NK-92 (cell line): ENCODE data around the gene ZNF862.
"Not testable (repeated sequence)": the region's sequence is repeated elsewhere in the genome, so short reads cannot be mapped to it uniquely, and the experiment has no call there.

Experiments
- DNase-seq: peaks from one replicate; lab custom pipeline; 2025; ENCODE audit not compliant: unreplicated experiment; lab: John Stamatoyannopoulos, UW

Gene ZNF862

DNA sequence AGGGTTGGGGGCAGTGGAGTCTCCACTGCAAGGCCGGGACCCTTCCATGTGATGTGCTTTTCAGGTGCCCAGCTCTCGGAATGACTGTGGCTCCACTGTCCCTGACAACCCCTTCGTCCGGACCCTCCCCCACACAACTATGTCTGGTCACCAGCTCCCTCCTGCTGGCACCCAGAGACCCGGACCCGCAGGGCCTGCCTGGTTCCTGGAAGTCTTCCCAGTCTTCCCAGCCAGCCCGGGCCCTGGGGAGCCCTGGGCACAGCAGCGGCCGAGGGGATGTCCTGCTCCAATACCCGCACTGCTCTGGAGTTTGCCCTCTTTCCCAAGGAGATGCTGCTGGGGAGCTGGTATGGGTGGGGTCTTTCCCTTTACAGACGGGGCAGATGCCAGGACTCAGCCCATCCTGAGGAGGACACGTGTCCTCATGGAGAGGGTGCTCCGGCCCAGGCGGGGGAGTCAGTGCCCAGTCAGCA lies 41.1 kb downstream of the ZNF862 start:
- no peak for DNase-seq

DNA sequence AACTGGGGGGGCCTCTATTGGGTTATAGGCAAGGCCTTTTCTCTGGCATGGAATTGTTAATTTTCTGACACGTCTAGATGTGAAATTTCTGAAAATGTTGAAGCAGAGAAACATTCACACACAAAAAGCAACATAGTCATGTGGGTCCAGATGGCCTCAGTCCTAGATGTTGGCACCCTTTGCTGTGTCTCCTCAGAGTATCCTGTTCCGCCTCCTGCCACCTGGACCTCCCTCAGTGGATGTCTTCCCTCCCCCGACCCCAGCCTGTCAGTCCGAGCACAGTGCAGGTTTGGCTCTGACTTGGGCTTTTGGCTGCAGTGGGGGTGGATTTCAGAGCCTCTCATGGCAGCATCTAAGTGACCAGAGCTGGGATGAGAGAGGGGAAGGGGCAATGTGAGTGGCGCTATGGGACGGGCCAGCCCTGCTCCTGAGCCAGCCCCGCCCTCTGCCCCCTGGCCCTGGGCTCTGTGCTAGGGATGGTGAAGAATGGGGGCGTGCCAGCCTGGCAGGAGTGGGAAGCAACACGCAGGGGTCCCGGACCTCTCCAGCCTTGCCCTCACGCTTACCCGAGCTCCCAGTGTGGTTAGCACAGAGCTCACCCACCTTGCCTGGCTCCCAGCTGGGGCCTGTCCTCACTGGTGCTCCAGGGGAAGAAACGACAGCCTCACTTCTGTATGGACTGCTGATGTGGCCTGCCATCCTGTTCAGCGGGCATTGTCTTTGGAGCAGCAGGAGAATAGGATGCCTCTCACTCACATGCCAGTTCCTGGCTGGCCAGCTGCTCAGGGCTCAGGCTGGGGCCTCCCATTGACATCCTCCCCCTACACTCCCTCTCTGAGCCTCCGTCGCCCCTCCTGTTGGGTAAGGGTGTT lies 41.8 kb downstream of the ZNF862 start:
- DNase-seq = no peak

DNA sequence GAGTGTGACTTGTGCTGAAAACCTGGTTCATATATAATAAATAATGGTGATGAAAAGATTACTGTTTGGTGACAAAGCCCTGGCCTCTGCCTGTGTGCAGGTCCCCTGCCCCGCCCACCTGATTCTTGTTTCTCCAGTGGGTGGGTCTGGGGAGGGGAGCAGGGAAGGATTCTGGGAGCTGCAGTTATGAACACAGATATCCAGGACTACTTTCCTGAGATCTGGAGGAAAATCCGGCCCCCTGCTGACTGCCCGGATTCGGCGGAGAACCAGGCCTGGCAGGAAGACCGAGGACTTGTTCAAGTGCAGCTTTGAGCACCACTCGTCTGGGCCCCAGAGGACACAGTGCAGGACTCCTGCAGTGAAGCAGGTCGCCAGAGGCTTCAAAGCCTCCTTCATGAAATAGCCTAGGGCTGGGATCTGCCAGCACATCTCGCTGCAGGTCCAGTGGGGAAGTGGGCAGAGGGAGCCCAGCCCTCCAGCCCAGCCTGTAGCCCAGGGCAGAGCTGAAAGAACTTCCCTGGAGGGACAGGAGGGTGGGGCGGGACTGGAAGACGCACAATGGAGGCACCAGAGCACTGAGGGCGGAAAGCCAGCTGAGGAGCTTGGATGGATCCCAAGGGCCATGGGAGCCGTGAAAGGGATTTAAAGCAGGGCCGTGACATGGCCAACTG lies 42.6 kb downstream of the ZNF862 start:
- DNase-seq = no peak

DNA sequence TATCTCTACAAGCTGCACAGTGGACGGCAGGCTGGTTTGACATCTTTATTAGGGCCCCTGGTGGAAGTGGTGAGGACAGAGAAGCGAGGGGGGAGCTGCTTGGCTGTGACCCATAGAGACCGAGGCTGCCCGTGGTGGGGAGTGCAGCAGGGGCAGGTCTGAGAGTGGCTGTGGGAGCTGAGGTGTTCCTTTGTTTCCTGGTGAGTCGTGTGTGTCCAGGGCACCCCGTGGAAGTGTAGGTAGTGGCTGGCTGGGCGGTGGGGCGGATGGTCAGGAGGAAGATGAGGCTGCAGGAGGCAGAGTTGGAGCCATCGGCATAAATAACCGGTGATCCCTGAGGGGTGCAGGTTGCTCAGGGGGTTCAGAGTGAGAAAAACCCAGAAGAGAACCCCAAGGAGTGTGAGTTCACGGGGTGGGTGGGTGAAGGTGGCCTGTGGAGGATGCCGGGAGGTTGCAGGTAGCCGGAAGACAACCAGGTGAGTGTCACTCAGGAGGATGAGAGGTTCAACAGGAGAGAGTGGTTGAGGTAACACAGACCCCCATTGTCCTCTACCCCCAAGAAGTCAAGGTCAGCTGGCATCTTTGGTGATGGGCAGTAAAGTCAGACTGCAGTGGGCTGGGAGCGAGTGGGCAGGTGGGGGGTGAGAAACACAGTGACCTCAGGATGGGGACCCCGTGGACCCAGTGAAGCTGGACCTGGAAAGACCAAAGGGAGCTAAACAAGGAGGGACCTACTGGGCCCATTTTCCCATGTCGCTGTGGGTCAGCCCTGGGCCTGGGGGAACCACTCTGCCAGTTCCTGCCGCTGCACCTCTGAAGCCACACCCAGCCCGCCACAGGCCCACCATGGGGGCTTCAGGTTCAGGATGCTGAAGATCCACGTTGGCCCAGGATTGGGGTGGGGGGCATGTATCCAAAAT lies 43.4 kb downstream of the ZNF862 start:
- no peak for DNase-seq

DNA sequence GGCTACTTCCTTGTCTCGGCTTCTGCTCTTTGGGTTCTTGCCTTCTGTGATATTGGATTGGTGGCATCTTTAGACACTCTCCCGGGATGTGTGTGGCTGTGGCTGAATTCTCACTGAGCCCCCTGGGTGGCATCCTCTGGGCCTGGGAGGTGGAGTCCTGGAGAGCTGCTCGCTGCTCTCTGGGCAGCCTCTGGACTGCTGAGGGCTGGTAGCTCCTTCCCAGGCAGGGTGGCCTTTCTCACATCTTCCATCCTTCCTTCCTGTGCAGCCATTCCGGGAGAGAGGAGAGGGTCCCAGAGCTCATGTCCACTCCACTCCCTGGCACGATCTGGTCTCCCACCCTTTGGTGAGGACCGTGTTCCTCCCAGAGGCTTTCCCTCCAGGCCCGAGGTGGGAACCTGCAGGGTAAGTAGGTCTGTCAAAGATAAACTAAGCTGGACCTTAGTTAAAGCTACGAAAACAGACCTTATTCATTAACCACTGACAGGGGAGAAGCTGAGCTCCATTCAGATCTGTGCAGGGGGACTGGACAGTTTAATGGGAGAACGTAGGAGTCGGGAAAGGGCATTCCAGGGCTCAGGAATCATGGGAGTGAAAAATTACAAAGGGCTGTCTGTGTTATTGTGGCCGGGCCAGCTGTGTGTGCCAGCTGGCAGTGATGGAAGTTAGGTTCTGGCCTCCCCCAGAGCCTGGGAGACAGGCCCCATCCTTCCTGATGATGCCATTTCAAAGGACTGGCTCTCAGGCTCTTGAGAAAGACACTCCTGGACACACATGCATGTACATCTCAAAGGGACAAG lies 44.3 kb downstream of the ZNF862 start:
- DNase-seq = no peak

DNA sequence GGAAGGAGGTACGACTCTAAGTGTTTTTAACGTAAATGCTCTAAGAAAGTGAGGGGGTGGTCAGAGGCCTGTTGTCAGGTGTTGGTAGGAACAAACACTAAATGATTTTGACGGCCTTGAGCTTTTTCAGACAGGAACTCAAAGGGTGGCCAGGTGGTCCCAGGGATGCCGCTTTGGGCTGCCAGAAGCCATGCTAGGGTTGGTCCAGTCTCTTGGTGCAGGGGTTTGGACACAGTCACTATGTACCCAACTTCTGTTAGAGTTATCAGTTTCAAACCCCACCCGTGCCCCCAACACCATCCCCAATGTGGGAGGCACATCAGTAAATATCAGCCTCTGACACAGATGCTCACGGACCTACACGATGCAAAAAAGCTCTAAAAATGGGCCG lies 44.9 kb downstream of the ZNF862 start:
- DNase-seq = no peak

DNA sequence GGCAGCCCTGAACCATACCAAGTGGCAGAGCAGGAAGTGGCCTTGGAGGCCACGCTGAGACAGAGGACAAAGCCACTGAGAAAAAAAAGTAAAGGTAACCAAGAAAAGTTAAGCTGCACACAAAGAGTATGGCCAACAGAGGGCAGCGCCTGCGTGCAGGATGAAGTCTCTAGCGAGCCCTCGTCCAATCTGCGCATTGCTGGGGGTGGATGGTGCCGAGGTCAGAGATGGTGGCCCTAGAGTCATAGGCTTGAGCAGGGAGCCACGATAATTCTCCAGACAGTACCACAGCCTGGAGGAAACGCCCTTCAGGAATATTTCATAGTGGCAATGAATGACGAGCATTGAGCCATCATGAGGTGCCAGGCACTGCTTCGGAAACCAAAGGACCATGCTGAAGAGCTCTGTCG lies 45.3 kb downstream of the ZNF862 start:
- DNase-seq = no peak

DNA sequence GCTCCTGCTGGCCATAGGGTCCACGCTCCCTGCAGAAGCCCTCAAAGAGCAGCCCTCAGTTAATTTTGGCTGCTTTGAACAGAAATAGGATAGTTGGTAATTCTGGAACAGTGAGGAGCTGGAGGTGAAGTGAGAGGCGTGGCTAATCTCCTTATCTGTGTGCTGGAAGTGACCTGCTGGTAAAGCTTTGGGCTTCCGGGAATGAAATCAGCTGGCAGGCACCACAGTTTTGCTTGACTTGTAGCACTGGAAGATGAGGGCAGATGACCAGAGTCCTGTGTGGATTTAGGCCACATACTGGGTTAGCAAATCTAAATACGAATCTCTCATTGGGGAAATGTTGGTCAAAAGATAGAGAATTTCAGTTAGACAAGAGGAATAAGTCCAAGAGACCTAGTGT lies 45.8 kb downstream of the ZNF862 start:
- no peak for DNase-seq

DNA sequence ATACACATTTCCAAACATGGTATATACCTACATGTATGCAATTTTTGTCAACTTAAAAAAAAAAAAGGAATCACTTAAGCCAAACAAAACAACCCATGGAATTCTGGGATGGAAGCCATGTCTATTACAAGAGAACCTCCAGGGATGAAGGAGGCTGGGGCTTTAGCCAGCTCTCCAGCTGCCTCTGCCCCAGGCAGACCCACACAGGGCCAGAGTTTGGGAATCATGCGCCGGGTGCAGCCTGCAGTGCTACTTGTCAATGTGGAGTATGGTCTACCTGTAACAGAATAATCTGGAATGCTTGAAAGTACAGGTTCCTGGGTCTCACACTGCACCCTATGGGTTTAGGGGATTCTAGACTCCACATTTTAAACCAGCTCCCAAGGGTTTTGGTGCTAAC lies 46.4 kb downstream of the ZNF862 start:
- no peak for DNase-seq

DNA sequence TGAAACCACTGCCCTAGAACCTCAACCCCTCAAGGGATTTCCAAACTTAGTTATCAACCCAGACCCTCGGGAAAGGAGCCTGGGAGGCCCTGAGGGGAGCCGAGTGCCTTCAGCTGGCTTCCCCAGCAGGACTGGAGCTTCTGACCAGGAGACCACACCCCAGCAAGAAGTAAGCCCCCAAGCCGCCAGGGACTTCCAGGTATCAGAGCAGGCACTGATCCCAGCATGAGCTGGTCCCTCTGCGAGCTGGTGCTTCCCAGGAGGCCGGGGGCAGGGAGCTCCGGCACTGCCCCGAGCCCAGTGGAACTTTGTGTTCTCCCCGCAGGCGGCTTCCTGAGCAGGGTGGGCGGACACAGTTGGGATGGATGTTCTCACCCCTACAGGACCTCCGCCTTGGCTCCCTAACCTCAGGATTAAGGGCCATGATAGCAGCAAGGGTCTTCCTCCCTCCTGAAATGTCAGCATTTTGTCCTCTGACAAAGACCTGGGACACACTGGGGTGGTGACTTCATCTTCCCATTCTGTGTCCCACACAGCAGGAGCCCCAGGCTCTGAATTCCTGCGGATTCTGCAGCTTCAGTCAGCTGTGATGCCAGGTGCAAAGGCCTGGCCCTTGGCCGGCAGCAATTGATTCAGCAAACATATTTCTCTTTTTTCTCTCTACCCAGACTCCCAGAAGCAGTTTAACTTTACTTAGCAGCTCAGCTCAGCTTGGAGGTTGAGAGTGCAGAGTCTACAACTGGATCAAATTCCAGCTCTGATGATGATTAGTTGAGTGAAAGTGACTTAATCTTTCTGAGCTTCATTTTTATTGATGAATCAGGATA lies 47.2 kb downstream of the ZNF862 start:
- DNase-seq = no peak

DNA sequence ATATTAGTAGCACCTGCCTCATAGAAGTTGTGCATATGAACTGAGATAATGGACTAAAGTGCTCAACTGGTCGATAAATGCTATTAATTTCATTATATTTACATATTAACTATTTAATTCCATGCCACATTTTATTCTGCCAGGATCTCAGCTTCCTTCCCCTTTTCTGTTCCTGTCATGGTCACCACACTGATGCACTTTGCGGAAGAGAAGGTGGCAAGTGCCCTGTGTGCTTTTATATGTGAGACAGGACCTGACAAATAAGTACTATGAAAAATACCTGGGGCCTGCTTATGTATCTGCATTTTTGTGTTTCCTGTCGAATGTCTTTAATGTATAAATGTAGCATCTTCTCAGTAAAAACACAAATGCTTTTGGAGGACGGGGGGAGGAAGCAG lies 47.8 kb downstream of the ZNF862 start:
- DNase-seq = no peak

DNA sequence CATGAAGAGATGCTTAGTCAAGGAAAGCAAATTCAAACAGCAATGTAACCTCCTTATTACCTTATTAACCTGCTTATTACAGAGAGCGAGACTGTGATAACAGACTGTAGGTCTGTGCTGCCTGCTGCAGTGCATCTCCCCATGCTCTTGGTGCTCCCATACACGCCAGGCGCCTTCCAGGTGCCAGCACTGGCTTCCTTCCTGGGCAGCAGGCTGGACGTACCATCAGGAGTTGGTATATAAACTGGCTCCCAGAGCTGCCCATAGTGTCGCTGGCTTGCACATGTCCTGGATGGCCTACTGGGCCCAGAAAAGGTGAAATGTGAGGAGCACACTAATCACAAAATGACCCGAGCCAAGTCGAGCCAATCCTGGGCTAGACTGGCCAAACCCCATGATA lies 49.1 kb downstream of the ZNF862 start:
- DNase-seq = no peak

DNA sequence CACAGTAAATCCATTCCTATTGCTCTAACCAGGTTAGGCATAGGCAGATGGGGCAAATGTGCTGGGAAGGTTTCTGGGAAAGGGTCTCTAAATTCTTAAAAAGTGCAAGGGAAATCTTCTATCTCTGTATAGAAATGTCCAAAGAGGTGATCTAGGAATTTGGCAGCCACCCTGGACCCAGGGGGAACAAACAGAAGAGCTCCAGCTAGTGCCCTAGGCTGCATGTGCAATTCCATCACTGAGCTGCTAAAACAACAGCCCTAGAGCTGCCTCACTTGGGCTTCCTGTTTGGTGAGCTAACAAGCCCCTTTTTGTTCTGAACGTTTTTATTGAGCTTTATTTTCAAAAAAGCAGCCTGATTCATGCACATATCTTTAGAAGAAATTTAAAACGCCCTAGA lies 52.5 kb downstream of the ZNF862 start:
- not testable (repeated sequence) for DNase-seq

DNA sequence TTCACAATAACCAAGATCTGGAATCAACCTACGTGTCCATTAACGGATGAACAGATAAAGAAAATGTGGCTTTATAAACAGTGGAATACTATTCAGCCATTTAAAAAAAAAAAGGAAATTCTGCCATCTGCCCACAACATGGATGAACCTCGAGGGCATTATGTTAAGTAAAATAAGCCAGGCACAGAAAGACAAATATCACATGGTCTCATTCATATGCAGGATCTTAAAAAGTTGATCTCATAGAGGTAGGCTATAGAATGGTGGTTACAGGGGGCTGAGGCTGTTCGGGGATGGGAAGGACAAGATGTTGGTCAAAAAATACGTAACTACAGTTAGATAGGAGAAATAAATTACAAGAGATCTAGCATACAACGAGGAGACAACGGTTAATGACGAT lies 56.8 kb downstream of the ZNF862 start:
- DNase-seq = not testable (repeated sequence)

DNA sequence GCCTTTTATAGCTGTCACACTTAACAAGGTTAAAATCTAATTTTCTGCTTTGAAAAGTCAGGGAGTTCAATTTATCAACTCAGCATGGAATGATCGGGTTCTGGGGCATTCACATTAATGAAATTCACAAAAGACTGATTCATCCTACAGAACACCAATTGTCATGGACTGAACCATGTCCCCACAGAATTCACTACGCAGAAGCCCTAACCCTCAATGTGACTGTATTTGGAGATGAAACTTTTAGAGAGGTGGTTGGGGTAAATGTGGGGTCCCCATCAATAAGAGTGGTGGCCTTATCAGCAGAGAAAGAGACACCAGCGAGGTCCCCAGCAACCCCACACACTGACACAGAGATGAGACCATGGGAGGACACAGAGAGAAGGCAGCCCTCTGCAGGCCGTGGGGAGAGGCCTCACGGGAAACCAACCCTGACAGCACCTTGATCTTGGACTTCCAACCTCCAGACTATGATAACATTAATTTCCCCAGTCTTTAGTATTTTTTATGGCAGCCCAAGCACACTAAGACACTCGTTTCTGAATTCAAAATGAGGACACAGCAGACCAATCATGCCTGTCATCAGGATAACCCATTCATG lies 69.7 kb downstream of the ZNF862 start:
- DNase-seq = not testable (repeated sequence)

DNA sequence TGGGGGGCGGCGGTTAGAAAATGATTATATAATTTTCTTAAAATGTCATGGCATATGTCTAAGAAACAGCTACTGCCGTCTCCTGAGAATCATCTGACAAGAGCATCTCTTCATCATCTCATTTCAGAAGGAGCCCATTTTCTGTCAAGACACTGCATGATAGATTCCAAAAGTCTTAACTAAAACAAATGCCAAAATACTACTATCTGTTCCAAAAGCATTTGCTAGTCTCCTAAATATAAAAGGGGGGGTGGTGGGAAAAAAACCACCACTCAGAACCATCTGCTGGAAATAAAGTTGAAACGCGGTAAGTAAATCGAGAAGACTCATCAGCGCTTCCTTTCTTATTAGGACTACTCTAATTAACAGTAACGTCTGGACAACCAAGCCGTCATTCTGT lies 72.0 kb downstream of the ZNF862 start:
- DNase-seq = not testable (repeated sequence)

DNA sequence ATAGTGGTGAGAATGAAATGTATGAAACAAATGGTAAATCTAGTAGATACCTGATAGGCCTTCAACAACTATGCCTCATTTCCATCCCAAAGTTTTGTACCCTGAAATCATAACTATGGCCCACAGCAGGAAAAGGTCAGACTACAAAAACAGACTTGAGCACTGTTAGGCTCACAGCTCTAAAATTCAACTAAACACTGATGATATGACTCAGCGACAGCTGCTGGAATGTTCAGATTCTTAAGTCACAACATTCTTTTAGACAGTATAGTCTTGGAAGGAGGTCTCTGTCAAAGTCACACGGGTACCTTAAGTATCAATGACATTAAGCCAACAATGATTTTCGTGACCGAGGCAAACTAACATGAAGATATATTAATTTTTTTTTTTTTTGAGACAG lies 74.0 kb downstream of the ZNF862 start:
- not testable (repeated sequence) for DNase-seq
